ENCODE measurements around the gene LFNG. TPM values are rescaled to one million over a fixed set of nuclear protein-coding genes. Genes with fewer than 3 reads are reported as not detected.
"Not testable (repeated sequence)": the region's sequence is repeated elsewhere in the genome, so short reads cannot be mapped to it uniquely, and the experiment has no call there.

Gene LFNG
- total RNA-seq, 1 donor from 2014 or later = 75.5 TPM

DNA sequence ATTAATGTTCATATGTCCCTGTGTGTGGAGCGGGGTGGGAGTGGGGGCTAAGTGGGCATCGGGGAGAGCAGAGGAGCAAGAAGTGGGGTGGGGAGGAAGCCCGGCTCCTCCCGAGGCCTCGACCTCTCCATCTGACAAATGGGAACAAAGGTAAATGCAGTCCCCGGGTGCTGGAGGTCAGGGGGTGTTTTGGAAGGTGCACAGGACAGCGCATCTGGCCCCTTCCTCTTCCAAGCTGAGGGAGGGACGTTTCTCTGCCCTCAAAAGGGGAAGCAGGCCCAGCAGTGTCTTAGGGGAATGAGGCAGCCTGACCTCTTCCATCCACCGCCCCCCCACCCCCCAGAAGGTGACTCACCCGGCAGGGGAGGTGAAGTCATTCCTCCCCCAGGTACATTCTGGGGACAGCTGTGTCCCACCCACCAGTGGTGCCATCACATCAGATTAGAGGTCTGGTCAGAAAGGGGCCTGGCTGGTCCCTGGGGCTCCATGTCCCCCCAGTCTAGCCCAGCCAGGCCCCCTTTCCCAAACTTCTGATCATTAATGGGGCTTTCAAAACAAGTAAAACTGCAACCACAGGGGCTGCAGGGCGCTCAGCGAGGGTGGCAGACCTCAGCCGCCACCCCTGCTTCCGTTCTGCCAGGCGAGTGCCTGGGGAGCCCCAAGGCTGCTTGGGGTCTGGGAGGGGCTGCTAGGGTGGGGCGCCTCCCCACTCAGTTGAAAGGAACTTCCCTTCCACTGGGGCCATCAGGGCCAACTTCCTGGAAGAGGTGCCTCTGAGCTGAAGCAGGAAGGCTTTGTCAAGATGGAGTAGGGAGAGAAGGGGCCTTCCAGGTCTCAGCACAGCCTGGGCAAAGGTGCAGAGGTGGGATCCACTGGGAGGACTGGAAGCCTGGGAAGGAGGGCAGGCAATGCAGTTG is 10.8 kb downstream of the LFNG start:
- Mint-ChIP-seq H3K36me3 (ENCODE audit: unreplicated experiment) (no peaks in the 10 kb centered on the region), H3K4me1 (ENCODE audit: low read depth, unreplicated experiment) (peaks cover 2% of the 10 kb centered on the region), H3K9me3 (ENCODE audit: unreplicated experiment) (peaks cover 5% of the 10 kb centered on the region), H3K27ac (ENCODE audit: unreplicated experiment) (no peak overlapping the region), H3K4me3 (ENCODE audit: unreplicated experiment) (no peak overlapping the region), H3K27me3 (ENCODE audit: unreplicated experiment) (peaks cover 12% of the 10 kb centered on the region)
- DNase-seq = peak; percentile 19
- TF ChIP-seq, protein P1, sequence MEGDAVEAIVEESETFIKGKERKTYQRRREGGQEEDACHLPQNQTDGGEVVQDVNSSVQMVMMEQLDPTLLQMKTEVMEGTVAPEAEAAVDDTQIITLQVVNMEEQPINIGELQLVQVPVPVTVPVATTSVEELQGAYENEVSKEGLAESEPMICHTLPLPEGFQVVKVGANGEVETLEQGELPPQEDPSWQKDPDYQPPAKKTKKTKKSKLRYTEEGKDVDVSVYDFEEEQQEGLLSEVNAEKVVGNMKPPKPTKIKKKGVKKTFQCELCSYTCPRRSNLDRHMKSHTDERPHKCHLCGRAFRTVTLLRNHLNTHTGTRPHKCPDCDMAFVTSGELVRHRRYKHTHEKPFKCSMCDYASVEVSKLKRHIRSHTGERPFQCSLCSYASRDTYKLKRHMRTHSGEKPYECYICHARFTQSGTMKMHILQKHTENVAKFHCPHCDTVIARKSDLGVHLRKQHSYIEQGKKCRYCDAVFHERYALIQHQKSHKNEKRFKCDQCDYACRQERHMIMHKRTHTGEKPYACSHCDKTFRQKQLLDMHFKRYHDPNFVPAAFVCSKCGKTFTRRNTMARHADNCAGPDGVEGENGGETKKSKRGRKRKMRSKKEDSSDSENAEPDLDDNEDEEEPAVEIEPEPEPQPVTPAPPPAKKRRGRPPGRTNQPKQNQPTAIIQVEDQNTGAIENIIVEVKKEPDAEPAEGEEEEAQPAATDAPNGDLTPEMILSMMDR (IDR thresholded peaks at IDR 0.05; ENCODE audit: partially characterized antibody, unreplicated experiment) = no peak

DNA sequence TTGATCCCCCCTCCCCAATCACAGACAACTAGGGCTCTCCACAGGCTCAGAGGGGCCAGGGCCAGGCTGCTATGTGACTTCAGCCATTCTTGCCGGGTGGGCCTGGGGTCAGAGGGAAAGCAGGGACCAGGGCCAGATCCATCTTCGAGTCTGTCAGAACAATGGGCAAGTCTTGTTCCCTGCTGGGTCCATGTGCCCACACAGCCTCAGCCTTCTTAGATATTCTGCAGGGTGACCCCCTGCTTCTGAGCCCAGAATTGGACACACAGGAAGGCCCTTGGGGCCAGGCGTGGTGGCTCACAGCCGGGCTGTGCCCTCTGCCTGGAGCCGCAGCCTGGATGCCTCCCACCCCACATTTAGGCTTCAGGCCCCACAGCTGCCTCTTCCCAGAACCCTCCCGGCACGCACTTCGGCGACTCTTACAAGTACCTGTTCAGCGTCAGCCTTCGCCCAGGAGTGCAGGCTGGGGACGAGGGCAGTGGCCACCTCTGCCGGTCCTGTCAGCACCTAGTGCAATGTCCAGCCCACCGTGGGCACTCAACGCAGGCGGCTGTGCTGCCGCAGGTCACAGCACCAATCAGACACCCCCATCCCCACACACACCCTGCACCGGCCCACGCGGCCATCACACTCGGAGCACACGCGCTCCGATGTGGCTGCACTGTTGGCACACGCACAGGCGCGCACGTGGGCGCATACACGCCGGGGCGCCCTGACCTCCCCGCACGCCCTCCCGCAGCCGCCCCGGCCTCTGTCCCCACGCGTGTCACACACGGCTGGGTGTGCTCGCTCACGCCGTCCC is 11.6 kb downstream of the LFNG start:
- H3K4me1 Mint-ChIP-seq (ENCODE audit: low read depth, unreplicated experiment); H3K4me3 Mint-ChIP-seq (ENCODE audit: unreplicated experiment); H3K36me3 Mint-ChIP-seq (ENCODE audit: unreplicated experiment); H3K9me3 Mint-ChIP-seq (ENCODE audit: unreplicated experiment); H3K27ac Mint-ChIP-seq (ENCODE audit: unreplicated experiment): not testable (repeated sequence)
- peak; percentile 20 for DNase-seq
- peaks cover 12% of the 10 kb centered on the region for H3K27me3 Mint-ChIP-seq (ENCODE audit: unreplicated experiment)

DNA sequence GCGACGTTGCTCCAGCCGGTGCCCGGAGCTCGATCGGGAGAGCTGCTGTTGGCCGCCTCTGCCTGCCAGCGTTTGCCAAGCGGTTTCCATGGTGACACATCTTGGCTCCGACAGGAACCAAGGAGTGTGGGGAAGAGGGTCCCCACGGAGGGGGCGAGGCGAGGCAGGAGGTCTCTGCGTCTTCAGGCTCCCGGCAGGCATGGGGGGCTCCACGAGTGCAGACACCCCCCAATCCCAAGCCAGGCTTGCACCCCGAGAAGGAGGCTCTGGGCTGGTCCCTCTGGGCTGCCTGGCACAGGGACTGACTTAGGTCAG is 12.2 kb downstream of the LFNG start:
- DNase-seq = peak; percentile 22
- H3K9me3 Mint-ChIP-seq (ENCODE audit: unreplicated experiment); H3K27ac Mint-ChIP-seq (ENCODE audit: unreplicated experiment); H3K4me1 Mint-ChIP-seq (ENCODE audit: low read depth, unreplicated experiment); H3K36me3 Mint-ChIP-seq (ENCODE audit: unreplicated experiment); H3K4me3 Mint-ChIP-seq (ENCODE audit: unreplicated experiment); H3K27me3 Mint-ChIP-seq (ENCODE audit: unreplicated experiment): not testable (repeated sequence)

DNA sequence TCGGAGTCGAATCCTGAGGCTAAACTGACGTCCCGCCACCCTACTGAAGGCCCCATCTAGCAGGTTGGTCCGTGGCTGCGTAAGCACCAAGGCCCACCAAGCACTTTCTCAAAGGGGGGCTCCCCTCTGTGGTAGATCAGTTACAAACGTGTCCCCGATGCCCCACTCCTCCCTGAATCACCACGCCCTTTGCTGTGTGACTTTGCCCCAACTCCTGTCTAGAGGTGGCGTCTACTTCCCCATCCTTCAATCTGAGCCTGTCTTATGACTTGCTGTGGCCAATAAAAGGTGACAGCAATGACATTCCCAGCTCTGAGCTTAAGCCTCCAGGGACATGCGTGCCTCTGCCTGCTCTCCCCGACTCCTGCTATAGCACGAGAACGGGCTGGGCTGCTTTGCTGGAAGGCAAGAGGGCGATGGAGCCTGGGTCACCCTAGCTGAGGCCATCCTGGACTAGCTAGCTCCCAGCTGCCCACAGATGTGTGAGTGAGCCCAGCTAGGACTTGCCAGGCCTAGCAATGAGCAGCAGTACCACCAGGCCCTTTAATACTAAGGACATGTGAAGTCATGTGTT is 12.7 kb downstream of the LFNG start:
- not testable (repeated sequence) for H3K4me1 Mint-ChIP-seq (ENCODE audit: low read depth, unreplicated experiment); H3K4me3 Mint-ChIP-seq (ENCODE audit: unreplicated experiment); H3K27me3 Mint-ChIP-seq (ENCODE audit: unreplicated experiment); H3K9me3 Mint-ChIP-seq (ENCODE audit: unreplicated experiment); H3K36me3 Mint-ChIP-seq (ENCODE audit: unreplicated experiment)
- H3K27ac Mint-ChIP-seq (ENCODE audit: unreplicated experiment) = peak overlapping the region; percentile 68
- DNase-seq = peak; percentile 16

DNA sequence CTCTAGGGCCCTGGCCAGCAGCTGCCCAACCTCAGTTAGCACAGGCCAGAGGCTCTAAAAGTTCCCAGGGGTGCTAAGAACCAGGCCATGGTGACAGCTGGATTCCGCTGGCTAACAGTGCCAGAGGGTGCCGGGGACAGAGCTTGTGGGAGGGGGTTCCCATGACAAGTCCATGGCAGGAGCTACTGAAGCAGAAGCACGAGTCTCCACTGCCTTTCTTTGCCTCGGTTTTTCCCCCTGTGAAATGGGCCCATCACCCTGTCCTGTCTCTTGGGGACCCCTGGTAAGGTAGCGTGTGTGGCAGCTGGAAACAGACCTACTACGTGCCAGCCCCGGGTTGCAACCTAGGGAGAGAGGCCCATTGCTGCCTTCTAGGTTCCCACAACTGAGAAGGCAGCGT is 13.2 kb downstream of the LFNG start:
- H3K4me3 Mint-ChIP-seq (ENCODE audit: unreplicated experiment); H3K36me3 Mint-ChIP-seq (ENCODE audit: unreplicated experiment); H3K27ac Mint-ChIP-seq (ENCODE audit: unreplicated experiment); H3K9me3 Mint-ChIP-seq (ENCODE audit: unreplicated experiment); H3K4me1 Mint-ChIP-seq (ENCODE audit: low read depth, unreplicated experiment): not testable (repeated sequence)
- H3K27me3 Mint-ChIP-seq (ENCODE audit: unreplicated experiment) = peaks cover 12% of the 10 kb centered on the region
- DNase-seq = peak; percentile 15

DNA sequence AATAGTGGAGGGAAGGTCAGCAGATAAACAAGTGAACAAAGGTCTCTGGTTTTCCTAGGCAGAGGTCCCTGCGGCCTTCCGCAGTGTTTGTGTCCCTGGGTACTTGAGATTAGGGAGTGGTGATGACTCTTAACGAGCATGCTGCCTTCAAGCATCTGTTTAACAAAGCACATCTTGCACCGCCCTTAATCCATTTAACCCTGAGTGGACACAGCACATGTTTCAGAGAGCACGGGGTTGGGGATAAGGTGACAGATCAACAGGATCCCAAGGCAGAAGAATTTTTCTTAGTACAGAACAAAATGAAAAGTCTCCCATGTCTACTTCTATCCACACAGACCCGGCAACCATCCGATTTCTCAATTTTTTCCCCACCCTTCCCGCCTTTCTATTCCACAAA is 14.0 kb downstream of the LFNG start:
- not testable (repeated sequence) for H3K9me3 Mint-ChIP-seq (ENCODE audit: unreplicated experiment); H3K27me3 Mint-ChIP-seq (ENCODE audit: unreplicated experiment); H3K36me3 Mint-ChIP-seq (ENCODE audit: unreplicated experiment); H3K4me1 Mint-ChIP-seq (ENCODE audit: low read depth, unreplicated experiment); H3K4me3 Mint-ChIP-seq (ENCODE audit: unreplicated experiment)
- H3K27ac Mint-ChIP-seq (ENCODE audit: unreplicated experiment) = peak overlapping the region; percentile 87
- DNase-seq = peak; percentile 5

DNA sequence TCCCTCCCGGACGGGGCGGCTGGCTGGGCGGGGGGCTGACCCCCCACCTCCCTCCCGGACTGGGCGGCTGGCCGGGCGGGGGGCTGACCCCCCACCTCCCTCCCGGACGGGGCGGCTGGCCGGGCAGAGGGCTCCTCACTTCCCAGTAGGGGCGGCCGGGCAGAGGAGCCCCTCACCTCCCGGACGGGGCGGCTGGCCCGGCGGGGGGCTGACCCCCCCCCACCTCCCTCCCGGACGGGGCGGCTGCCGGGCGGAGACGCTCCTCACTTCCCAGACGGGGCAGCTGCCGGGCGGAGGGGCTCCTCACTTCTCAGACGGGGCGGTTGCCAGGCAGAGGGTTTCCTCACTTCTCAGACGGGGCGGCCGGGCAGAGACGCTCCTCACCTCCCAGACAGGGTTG is 14.6 kb downstream of the LFNG start:
- not testable (repeated sequence) for H3K27ac Mint-ChIP-seq (ENCODE audit: unreplicated experiment); H3K4me1 Mint-ChIP-seq (ENCODE audit: low read depth, unreplicated experiment); H3K36me3 Mint-ChIP-seq (ENCODE audit: unreplicated experiment); H3K4me3 Mint-ChIP-seq (ENCODE audit: unreplicated experiment); H3K27me3 Mint-ChIP-seq (ENCODE audit: unreplicated experiment)
- H3K9me3 Mint-ChIP-seq (ENCODE audit: unreplicated experiment) = peaks cover 11% of the 10 kb centered on the region
- peak; percentile 9 for DNase-seq

DNA sequence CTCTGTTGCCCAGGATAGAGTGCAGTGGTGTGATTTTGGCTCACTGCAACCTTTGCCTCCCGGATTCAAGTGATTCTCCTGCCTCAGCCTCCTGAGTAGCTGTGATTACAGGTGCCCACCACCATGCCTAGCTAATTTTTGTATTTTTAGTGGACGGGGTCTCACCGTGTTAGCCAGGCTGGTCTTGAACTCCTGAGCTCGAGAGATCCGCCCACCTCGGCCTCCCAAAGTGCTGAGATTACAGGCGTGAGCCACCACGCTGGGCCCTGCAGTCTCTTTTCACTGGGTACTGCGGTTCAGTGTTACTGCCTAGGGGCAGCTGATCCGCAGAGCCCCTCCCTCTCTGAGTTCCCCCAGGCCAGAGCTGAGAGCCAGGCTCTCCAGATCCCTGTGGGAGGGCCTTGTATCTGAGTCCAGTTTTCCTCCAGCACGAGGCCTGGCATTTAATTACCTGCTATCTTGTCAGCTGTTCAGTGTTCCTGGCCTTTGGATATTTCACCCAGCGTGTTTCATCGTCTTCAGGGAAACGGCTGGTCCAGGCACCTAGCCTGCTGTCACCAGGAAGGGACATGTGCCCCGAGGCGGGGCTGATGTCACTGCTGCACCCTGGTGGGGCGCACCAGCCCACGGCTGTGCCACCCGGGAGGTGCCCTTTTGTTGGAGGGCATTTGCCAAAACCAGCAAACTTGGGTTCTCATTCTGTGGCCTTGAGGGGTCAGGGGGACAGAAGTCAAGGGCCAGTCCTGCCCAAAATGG is 16.5 kb downstream of the LFNG start:
- not testable (repeated sequence) for H3K4me3 Mint-ChIP-seq (ENCODE audit: unreplicated experiment); H3K27me3 Mint-ChIP-seq (ENCODE audit: unreplicated experiment); H3K36me3 Mint-ChIP-seq (ENCODE audit: unreplicated experiment); H3K4me1 Mint-ChIP-seq (ENCODE audit: low read depth, unreplicated experiment)
- Mint-ChIP-seq H3K9me3 (ENCODE audit: unreplicated experiment) (peaks cover 11% of the 10 kb centered on the region), H3K27ac (ENCODE audit: unreplicated experiment) (peak overlapping the region; percentile 55)
- DNase-seq = peak; percentile 37

All from glutamatergic neuron (in vitro differentiated cells).